ENCODE data around the gene STK35. TPM values are rescaled to one million over a fixed set of nuclear protein-coding genes. Genes with fewer than 3 reads are reported as not detected.

STK35 gene
- total and polyA plus RNA-seq, 2 of the 8 experiments (the other 6 are each of a cell fraction or from before 2014, with no cell fraction given): 24.9 to 45.0 TPM

DNA sequence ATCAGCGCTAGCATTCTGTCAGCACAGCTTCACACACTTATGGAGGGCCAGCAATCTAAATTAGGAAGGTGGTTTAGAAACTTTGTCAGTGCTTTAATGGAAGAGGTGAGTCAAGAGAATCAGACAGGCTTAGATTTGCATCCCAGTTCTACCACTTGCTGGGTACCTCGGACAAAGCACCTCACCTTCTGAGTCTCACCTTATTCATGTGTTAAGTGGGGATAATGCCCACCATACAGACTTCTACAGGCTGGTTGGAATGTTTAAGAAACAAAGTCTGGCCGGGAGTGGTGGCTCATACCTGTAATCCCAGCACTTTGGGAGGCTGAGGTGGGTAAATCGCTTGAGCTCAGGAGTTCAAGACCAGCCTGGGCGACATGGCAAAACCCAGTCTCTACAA, 12.2 kb upstream of the STK35 start:
- no peak overlapping the region for H3K27ac ChIP-seq (ENCODE audit: low read depth, low read length)
- no peak overlapping the region for H2BK15ac ChIP-seq (ENCODE audit: low read length)
- no peak overlapping the region for H3K4ac ChIP-seq (replicated peaks; ENCODE audit: insufficient read length, low read depth, low read length)
- H3K4me3 ChIP-seq (ENCODE audit: extremely low read depth in 1 of 4, insufficient read depth in 2 of 4, low read depth in 3 of 4, low read length in 4 of 4): peak overlapping the region in 1 of 4 experiments; percentile 33; a peak in 2 of 8 replicates
- no peak overlapping the region for H2BK12ac ChIP-seq (ENCODE audit: low read depth, low read length)
- H3K23ac ChIP-seq (ENCODE audit: insufficient read length): no peak overlapping the region
- peak overlapping the region; percentile 14 to 45; a peak in 2 of 4 replicates for H3K4me2 ChIP-seq (ENCODE audit: insufficient read depth in 1 of 2, low read depth in 2 of 2, low read length in 2 of 2)
- no peak overlapping the region for H4K8ac ChIP-seq (ENCODE audit: extremely low read depth, insufficient read depth, low read length)
- H3K79me2 ChIP-seq (ENCODE audit: control insufficient read depth in 1 of 2, insufficient read depth in 2 of 2, low read length in 2 of 2): no peaks in the 10 kb centered on the region
- no peak overlapping the region for H2BK5ac ChIP-seq (ENCODE audit: low read depth, low read length)
- H2BK20ac ChIP-seq (ENCODE audit: low read length): no peak overlapping the region
- H3K14ac ChIP-seq (ENCODE audit: insufficient read length): no peak overlapping the region
- CTCF ChIA-PET (ENCODE audit: partially characterized antibody): interaction anchor here (0.7 to 2.3 kb wide), 8 partner anchors 64 to 267 kb away, joined by 3 to 7 read pairs (median 4); no protein-coding TSS in a partner anchor
- H2AK5ac ChIP-seq (ENCODE audit: low read depth, low read length): no peak overlapping the region
- H3K23me2 ChIP-seq (ENCODE audit: low read depth, low read length): no peaks in the 10 kb centered on the region
- H2AFZ ChIP-seq (ENCODE audit: low read length): no peak overlapping the region
- H2BK120ac ChIP-seq (replicated peaks; ENCODE audit: low read depth, low read length): no peak overlapping the region
- FAIRE-seq: no peak
- WGBS, 2 experiments (ENCODE audit: extremely low coverage in 1 of 2, insufficient coverage in 1 of 2, insufficient read length in 1 of 2, insufficient replicate concordance in 2 of 2, low coverage in 1 of 2, low lambda C conversion rate in 2 of 2, missing lambda C conversion rate in 1 of 2): 48% methylated on average over 5 of the region's 5 CpGs; no CpG with 5 or more reads in 1 of the 2 experiments
- peaks cover 0 to 12% (median 10%) of the 10 kb centered on the region in 4 experiments; a peak in 5 of 7 replicates for H3K4me1 ChIP-seq (replicated peaks in 1 of 4; ENCODE audit: control insufficient read depth in 3 of 4, insufficient read depth in 4 of 4, low read length in 3 of 4)
- H4K5ac ChIP-seq (ENCODE audit: insufficient read length, low read depth, low read length): no peak overlapping the region
- H3K18ac ChIP-seq (ENCODE audit: extremely low read depth, low read length): no peak overlapping the region
- H3K27me3 ChIP-seq (replicated peaks in 1 of 4; ENCODE audit: control insufficient read depth in 3 of 4, extremely low read depth in 1 of 4, insufficient read depth in 3 of 4, low read length in 3 of 4): no peaks in the 10 kb centered on the region
- TF ChIP-seq HDAC2 (IDR thresholded peaks at IDR 0.05; ENCODE audit: borderline replicate concordance in 1 of 2, low read depth in 2 of 2, low read length in 2 of 2) (peak in 1 of 2 experiments; percentile 62; a peak in 1 of 4 replicates), SIN3A (conservative IDR thresholded peaks at IDR 0.05 in 1 of 2, IDR thresholded peaks at IDR 0.05 in 1 of 2; ENCODE audit: low read depth in 1 of 2, low read length in 2 of 2) (no peak), YY1 (IDR thresholded peaks at IDR 0.05; ENCODE audit: low read depth, low read length) (peak; percentile 12; the same call in 1 of the 2 replicates), TEAD4 (IDR thresholded peaks at IDR 0.05; ENCODE audit: low read depth, low read length) (0 out of 2 replicates have a peak, but pooled peaks have one; percentile 26)
- H3K56ac ChIP-seq (replicated peaks; ENCODE audit: insufficient read length, low read depth, low read length): no peak overlapping the region
- no peaks in the 10 kb centered on the region for H4K20me1 ChIP-seq (replicated peaks in 1 of 2; ENCODE audit: control insufficient read depth in 1 of 2, insufficient read depth in 2 of 2, low read length in 2 of 2)
- H3K36me3 ChIP-seq (ENCODE audit: control insufficient read depth in 2 of 4, insufficient read depth in 4 of 4, low read length in 3 of 4): no peaks in the 10 kb centered on the region
- no peak overlapping the region for H4K91ac ChIP-seq (replicated peaks; ENCODE audit: insufficient read length, low read length)
- no peak for DNase-seq (ENCODE audit: low read depth in 1 of 2, low spot score in 2 of 2)
- POLR2A ChIA-PET (ENCODE audit: partially characterized antibody): interaction anchor here (0.8 to 1.2 kb wide), 2 partner anchors 13 to 69 kb away, joined by 3 to 10 read pairs; partner anchors contain the start of gene STK35
- no peaks in the 10 kb centered on the region for H3K9me3 ChIP-seq (ENCODE audit: insufficient read depth in 2 of 2, low read depth in 1 of 2, low read length in 1 of 2)
- no peaks in the 10 kb centered on the region for H3K79me1 ChIP-seq (ENCODE audit: low read depth, low read length)
- H3K9ac ChIP-seq (replicated peaks in 1 of 4; ENCODE audit: extremely low read depth in 1 of 4, low read depth in 3 of 4, low read length in 3 of 4): no peak overlapping the region
